Measurements from ENCODE around the gene GADD45G.

The GADD45G gene

GRCh38 chr9:89603767-89604665, 796 bp upstream of the GADD45G start:
- Histone ChIP-seq H3K9ac (ENCODE audit: low read length) (peak overlapping the region; percentile 35), H3K4me1 (ENCODE audit: insufficient read depth, low read length) (peaks cover 21% of the 10 kb centered on the region), H3K27me3 (ENCODE audit: control insufficient read depth in 1 of 2, insufficient read depth in 2 of 2, low read length in 2 of 2) (no peaks in the 10 kb centered on the region), H3K36me3 (ENCODE audit: insufficient read depth, low read length) (no peaks in the 10 kb centered on the region), H3K9me3 (ENCODE audit: low read length) (no peaks in the 10 kb centered on the region), H3K4me3 (ENCODE audit: low read depth in 1 of 2, low read length in 2 of 2) (peak overlapping the region; percentile 73 to 80), H3K27ac (ENCODE audit: low read depth, low read length) (peak overlapping the region; percentile 82)

DNA sequence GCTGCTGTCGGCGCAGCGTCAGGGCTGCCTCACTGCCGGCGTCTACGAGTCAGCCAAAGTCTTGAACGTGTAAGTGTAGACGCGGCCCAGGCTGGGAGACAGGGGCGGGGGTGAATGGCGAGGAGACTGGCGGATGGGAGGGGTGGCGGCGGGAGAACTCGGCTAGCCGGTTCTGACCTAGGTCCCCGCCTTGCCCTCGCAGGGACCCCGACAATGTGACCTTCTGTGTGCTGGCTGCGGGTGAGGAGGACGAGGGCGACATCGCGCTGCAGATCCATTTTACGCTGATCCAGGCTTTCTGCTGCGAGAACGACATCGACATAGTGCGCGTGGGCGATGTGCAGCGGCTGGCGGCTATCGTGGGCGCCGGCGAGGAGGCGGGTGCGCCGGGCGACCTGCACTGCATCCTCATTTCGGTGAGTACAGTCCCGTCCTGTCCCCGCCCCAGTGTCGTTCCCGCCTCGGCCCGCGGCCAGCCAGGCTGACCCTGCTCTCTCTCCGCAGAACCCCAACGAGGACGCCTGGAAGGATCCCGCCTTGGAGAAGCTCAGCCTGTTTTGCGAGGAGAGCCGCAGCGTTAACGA, 745 bp downstream of the GADD45G start:
- Histone ChIP-seq H3K4me1 (ENCODE audit: insufficient read depth, low read length) (peaks cover 21% of the 10 kb centered on the region), H3K27ac (ENCODE audit: low read depth, low read length) (peak overlapping the region; percentile 85), H3K4me3 (ENCODE audit: low read depth in 1 of 2, low read length in 2 of 2) (peak overlapping the region; percentile 73 to 80), H3K9me3 (ENCODE audit: low read length) (no peaks in the 10 kb centered on the region), H3K36me3 (ENCODE audit: insufficient read depth, low read length) (no peaks in the 10 kb centered on the region), H3K27me3 (ENCODE audit: control insufficient read depth in 1 of 2, insufficient read depth in 2 of 2, low read length in 2 of 2) (no peaks in the 10 kb centered on the region), H3K9ac (ENCODE audit: low read length) (peak overlapping the region; percentile 73)

DNA sequence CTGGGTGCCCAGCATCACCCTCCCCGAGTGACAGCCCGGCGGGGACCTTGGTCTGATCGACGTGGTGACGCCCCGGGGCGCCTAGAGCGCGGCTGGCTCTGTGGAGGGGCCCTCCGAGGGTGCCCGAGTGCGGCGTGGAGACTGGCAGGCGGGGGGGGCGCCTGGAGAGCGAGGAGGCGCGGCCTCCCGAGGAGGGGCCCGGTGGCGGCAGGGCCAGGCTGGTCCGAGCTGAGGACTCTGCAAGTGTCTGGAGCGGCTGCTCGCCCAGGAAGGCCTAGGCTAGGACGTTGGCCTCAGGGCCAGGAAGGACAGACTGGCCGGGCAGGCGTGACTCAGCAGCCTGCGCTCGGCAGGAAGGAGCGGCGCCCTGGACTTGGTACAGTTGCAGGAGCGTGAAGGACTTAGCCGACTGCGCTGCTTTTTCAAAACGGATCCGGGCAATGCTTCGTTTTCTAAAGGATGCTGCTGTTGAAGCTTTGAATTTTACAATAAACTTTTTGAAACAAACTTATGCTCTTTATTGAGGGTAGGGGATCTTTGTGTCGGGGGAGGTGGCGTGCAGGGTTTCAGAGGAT, 1.3 kb downstream of the GADD45G start:
- Histone ChIP-seq H3K9me3 (ENCODE audit: low read length) (no peaks in the 10 kb centered on the region), H3K36me3 (ENCODE audit: insufficient read depth, low read length) (no peaks in the 10 kb centered on the region), H3K27me3 (ENCODE audit: control insufficient read depth in 1 of 2, insufficient read depth in 2 of 2, low read length in 2 of 2) (no peaks in the 10 kb centered on the region), H3K4me1 (ENCODE audit: insufficient read depth, low read length) (peaks cover 21% of the 10 kb centered on the region), H3K27ac (ENCODE audit: low read depth, low read length) (peak overlapping the region; percentile 85), H3K9ac (ENCODE audit: low read length) (peak overlapping the region; percentile 73), H3K4me3 (ENCODE audit: low read depth in 1 of 2, low read length in 2 of 2) (peak overlapping the region; percentile 73 to 80)

GRCh38 chr9:89606624-89607311, 2.0 kb downstream of the GADD45G start:
- Histone ChIP-seq H3K27ac (ENCODE audit: low read depth, low read length) (peak overlapping the region; percentile 85), H3K9me3 (ENCODE audit: low read length) (no peaks in the 10 kb centered on the region), H3K4me1 (ENCODE audit: insufficient read depth, low read length) (peaks cover 21% of the 10 kb centered on the region), H3K9ac (ENCODE audit: low read length) (peak overlapping the region; percentile 73), H3K36me3 (ENCODE audit: insufficient read depth, low read length) (no peaks in the 10 kb centered on the region), H3K4me3 (ENCODE audit: low read depth in 1 of 2, low read length in 2 of 2) (peak overlapping the region; percentile 73 to 80), H3K27me3 (ENCODE audit: control insufficient read depth in 1 of 2, insufficient read depth in 2 of 2, low read length in 2 of 2) (no peaks in the 10 kb centered on the region)

GRCh38 chr9:89608641-89609335, 4.0 kb downstream of the GADD45G start:
- no peak overlapping the region for H3K27ac ChIP-seq (ENCODE audit: low read depth, low read length)
- H3K27me3 ChIP-seq (ENCODE audit: control insufficient read depth in 1 of 2, insufficient read depth in 2 of 2, low read length in 2 of 2) = no peaks in the 10 kb centered on the region
- H3K9ac ChIP-seq (ENCODE audit: low read length) = no peak overlapping the region
- no peaks in the 10 kb centered on the region for H3K36me3 ChIP-seq (ENCODE audit: insufficient read depth, low read length)
- no peaks in the 10 kb centered on the region for H3K9me3 ChIP-seq (ENCODE audit: low read length)
- H3K4me3 ChIP-seq (ENCODE audit: low read depth in 1 of 2, low read length in 2 of 2) = no peak overlapping the region
- H3K4me1 ChIP-seq (ENCODE audit: insufficient read depth, low read length) = peaks cover 14% of the 10 kb centered on the region

- no peak overlapping the region for H3K9ac ChIP-seq (ENCODE audit: low read length)
- no peak overlapping the region for H3K27ac ChIP-seq (ENCODE audit: low read depth, low read length)
- H3K9me3 ChIP-seq (ENCODE audit: low read length) = no peaks in the 10 kb centered on the region
- H3K4me1 ChIP-seq (ENCODE audit: insufficient read depth, low read length) = peaks cover 14% of the 10 kb centered on the region
- H3K4me3 ChIP-seq (ENCODE audit: low read depth in 1 of 2, low read length in 2 of 2) = no peak overlapping the region
- no peaks in the 10 kb centered on the region for H3K36me3 ChIP-seq (ENCODE audit: insufficient read depth, low read length)
- no peaks in the 10 kb centered on the region for H3K27me3 ChIP-seq (ENCODE audit: control insufficient read depth in 1 of 2, insufficient read depth in 2 of 2, low read length in 2 of 2)
Observed at GRCh38 chr9:89609426-89610006, 4.7 kb downstream of the GADD45G start.

DNA sequence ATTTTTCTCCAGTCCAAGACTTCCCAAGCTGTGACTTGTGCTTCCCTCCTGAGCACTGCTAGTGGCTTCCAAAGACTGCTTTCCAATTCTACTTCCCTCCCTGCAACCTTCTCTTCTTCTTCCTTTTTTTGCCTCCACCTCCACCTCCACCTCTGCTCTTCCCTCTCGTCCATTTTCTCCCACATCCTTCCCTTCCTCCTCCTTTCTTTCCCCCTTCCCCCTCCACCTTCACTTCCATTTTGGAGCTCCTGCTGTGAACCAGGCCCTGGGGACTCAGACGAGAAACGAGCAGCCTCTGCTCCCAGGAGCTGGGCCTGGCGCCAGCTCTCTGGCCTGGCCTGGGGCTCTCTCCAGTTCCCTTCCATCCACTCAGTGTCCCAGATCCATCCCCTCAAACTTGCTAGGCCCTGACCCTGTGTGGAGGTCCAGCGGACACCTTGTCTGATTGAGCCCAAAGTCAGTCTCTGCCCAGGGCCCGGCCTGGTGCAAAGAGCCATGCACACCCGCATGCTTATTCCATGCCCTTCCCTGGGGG, 5.6 kb downstream of the GADD45G start:
- Histone ChIP-seq H3K36me3 (ENCODE audit: insufficient read depth, low read length) (no peaks in the 10 kb centered on the region), H3K4me3 (ENCODE audit: low read depth in 1 of 2, low read length in 2 of 2) (no peak overlapping the region), H3K9ac (ENCODE audit: low read length) (no peak overlapping the region), H3K27ac (ENCODE audit: low read depth, low read length) (no peak overlapping the region), H3K4me1 (ENCODE audit: insufficient read depth, low read length) (peaks cover 14% of the 10 kb centered on the region), H3K9me3 (ENCODE audit: low read length) (no peaks in the 10 kb centered on the region), H3K27me3 (ENCODE audit: control insufficient read depth in 1 of 2, insufficient read depth in 2 of 2, low read length in 2 of 2) (no peaks in the 10 kb centered on the region)

DNA sequence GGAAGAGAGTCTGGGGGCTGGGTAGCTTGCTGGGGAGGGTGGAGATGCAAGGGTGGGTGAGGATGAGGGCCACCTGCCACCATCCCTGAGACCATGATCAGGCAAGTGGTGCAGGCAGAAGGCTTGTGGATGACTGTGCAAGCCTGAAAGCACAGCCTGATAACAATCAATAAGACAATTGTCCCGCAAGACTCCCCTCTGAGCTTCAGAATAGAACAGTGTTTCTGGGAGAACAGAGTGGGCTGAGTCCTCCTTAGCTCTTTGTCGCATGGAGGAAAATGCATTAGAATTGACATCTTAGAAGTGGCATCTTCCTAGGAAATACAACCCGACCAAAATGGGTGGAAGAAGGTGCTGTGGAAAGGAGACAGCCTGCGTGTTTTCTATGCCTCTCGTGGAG, 6.6 kb downstream of the GADD45G start:
- no peak overlapping the region for H3K27ac ChIP-seq (ENCODE audit: low read depth, low read length)
- H3K4me1 ChIP-seq (ENCODE audit: insufficient read depth, low read length) = peaks cover 14% of the 10 kb centered on the region
- no peak overlapping the region for H3K4me3 ChIP-seq (ENCODE audit: low read depth in 1 of 2, low read length in 2 of 2)
- H3K9ac ChIP-seq (ENCODE audit: low read length) = no peak overlapping the region
- no peaks in the 10 kb centered on the region for H3K36me3 ChIP-seq (ENCODE audit: insufficient read depth, low read length)
- H3K9me3 ChIP-seq (ENCODE audit: low read length) = no peaks in the 10 kb centered on the region
- no peaks in the 10 kb centered on the region for H3K27me3 ChIP-seq (ENCODE audit: control insufficient read depth in 1 of 2, insufficient read depth in 2 of 2, low read length in 2 of 2)

DNA sequence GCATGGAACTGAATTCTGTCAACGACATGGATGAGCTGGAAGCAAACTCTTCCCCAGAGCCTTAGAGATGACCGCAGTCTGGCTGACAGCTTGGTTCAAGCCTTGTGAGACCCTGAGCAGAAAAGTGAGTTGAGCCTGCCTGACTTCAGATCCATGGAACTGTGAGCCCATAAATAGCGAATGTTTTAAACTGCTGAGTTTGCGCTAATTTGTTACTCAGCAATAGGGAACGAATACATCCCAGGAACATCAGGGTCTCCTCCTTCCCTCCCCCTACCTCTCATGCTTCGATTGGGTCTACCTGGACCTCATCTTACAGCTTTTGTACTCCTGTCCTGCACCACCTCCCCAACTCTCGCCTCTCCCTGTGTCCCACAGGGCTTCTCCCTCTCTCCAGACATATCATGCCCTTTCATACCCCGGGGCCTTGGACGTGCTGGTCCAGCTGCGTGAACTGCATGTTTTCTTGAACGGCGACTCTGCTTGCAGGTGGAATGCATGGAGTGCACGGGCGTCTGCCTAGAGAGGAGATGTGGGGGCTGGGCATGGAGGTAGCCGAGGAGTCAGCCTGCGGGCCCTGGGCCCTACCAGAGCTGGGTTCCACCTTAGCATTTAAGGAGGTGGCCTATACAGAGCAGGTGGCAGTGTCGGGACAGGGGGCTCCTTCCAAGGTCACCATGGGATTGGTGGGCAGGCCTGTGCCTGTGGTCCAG, 7.9 kb downstream of the GADD45G start:
- H3K27me3 ChIP-seq (ENCODE audit: control insufficient read depth in 1 of 2, insufficient read depth in 2 of 2, low read length in 2 of 2) = no peaks in the 10 kb centered on the region
- peaks cover under 1% of the 10 kb centered on the region for H3K4me1 ChIP-seq (ENCODE audit: insufficient read depth, low read length)
- no peak overlapping the region for H3K27ac ChIP-seq (ENCODE audit: low read depth, low read length)
- no peak overlapping the region for H3K4me3 ChIP-seq (ENCODE audit: low read depth in 1 of 2, low read length in 2 of 2)
- H3K9me3 ChIP-seq (ENCODE audit: low read length) = no peaks in the 10 kb centered on the region
- no peaks in the 10 kb centered on the region for H3K36me3 ChIP-seq (ENCODE audit: insufficient read depth, low read length)
- H3K9ac ChIP-seq (ENCODE audit: low read length) = no peak overlapping the region
